Measurements from ENCODE around the gene TPRG1L. TPM values are rescaled to one million over a fixed set of nuclear protein-coding genes. Genes with fewer than 3 reads are reported as not detected.

Gene TPRG1L
- total RNA-seq, 1 experiment from 2014 or later: 13.7 TPM

GRCh38 chr1:3628445-3628844 lies 3.6 kb downstream of the TPRG1L start:
- no peaks in the 10 kb centered on the region for H3K9me3 ChIP-seq (ENCODE audit: low read depth, low read length, poor library complexity, severe bottlenecking)
- no peaks in the 10 kb centered on the region for H3K27me3 ChIP-seq (replicated peaks; ENCODE audit: insufficient read depth, low read depth, low read length, poor library complexity)
- BruUV-seq (replicated peaks): no TSS peak
- CTCF ChIA-PET: no interaction called here
- no peak for DNase-seq (ENCODE audit: low spot score)
- no peak overlapping the region for H3K27ac ChIP-seq (ENCODE audit: low read depth, low read length, poor library complexity, severe bottlenecking)
- POLR2A ChIA-PET (ENCODE audit: low non-redundant PET): no interaction called here
- H3K36me3 ChIP-seq (ENCODE audit: insufficient read depth, low read length, poor library complexity, severe bottlenecking): peaks cover 11% of the 10 kb centered on the region
- H3K4me1 ChIP-seq (ENCODE audit: insufficient read depth, low read length, poor library complexity, severe bottlenecking): no peaks in the 10 kb centered on the region
- no peak overlapping the region for H3K4me3 ChIP-seq (ENCODE audit: low read depth, low read length, poor library complexity, severe bottlenecking)
- intact Hi-C loops (cut with micrococcal nuclease; ENCODE audit: unreplicated experiment): no loop called here
- TF ChIP-seq EZH2 (IDR thresholded peaks at IDR 0.05; ENCODE audit: borderline replicate concordance, low read depth, low read length, poor library complexity, severe bottlenecking): no peak
- TF ChIP-seq CTCF (conservative IDR thresholded peaks at IDR 0.05; ENCODE audit: low read depth, low read length): no peak

GRCh38 chr1:3629561-3630160 lies 4.8 kb downstream of the TPRG1L start:
- POLR2A ChIA-PET (ENCODE audit: low non-redundant PET): no interaction called here
- TSS peak; percentile 75 for BruUV-seq (replicated peaks)
- CTCF ChIA-PET: interaction anchor here (1.9 kb wide), 1 partner anchor 10 kb away, joined by 7 read pairs; no protein-coding TSS in a partner anchor
- Histone ChIP-seq H3K4me3 (ENCODE audit: low read depth, low read length, poor library complexity, severe bottlenecking) (no peak overlapping the region), H3K27ac (ENCODE audit: low read depth, low read length, poor library complexity, severe bottlenecking) (no peak overlapping the region), H3K9me3 (ENCODE audit: low read depth, low read length, poor library complexity, severe bottlenecking) (no peaks in the 10 kb centered on the region), H3K27me3 (replicated peaks; ENCODE audit: insufficient read depth, low read depth, low read length, poor library complexity) (no peaks in the 10 kb centered on the region), H3K36me3 (ENCODE audit: insufficient read depth, low read length, poor library complexity, severe bottlenecking) (peaks cover 21% of the 10 kb centered on the region), H3K4me1 (ENCODE audit: insufficient read depth, low read length, poor library complexity, severe bottlenecking) (no peaks in the 10 kb centered on the region)
- intact Hi-C loops (cut with micrococcal nuclease; ENCODE audit: unreplicated experiment): no loop called here
- TF ChIP-seq CTCF (conservative IDR thresholded peaks at IDR 0.05; ENCODE audit: low read depth, low read length) (no peak), EZH2 (IDR thresholded peaks at IDR 0.05; ENCODE audit: borderline replicate concordance, low read depth, low read length, poor library complexity, severe bottlenecking) (no peak)
- no peak for DNase-seq (ENCODE audit: low spot score)

- intact Hi-C loops (cut with micrococcal nuclease; ENCODE audit: unreplicated experiment): no loop called here
- no peak overlapping the region for H3K27ac ChIP-seq (ENCODE audit: low read depth, low read length, poor library complexity, severe bottlenecking)
- H3K4me3 ChIP-seq (ENCODE audit: low read depth, low read length, poor library complexity, severe bottlenecking): no peak overlapping the region
- peaks cover 27% of the 10 kb centered on the region for H3K36me3 ChIP-seq (ENCODE audit: insufficient read depth, low read length, poor library complexity, severe bottlenecking)
- H3K4me1 ChIP-seq (ENCODE audit: insufficient read depth, low read length, poor library complexity, severe bottlenecking): no peaks in the 10 kb centered on the region
- no TSS peak for BruUV-seq (replicated peaks)
- ChIA-PET POLR2A (ENCODE audit: low non-redundant PET) (no interaction called here), CTCF (interaction anchor here (1.9 kb wide), 1 partner anchor 11 kb away, joined by 7 read pairs; no protein-coding TSS in a partner anchor)
- no peak for DNase-seq (ENCODE audit: low spot score)
- H3K9me3 ChIP-seq (ENCODE audit: low read depth, low read length, poor library complexity, severe bottlenecking): no peaks in the 10 kb centered on the region
- no peaks in the 10 kb centered on the region for H3K27me3 ChIP-seq (replicated peaks; ENCODE audit: insufficient read depth, low read depth, low read length, poor library complexity)
- TF ChIP-seq EZH2 (IDR thresholded peaks at IDR 0.05; ENCODE audit: borderline replicate concordance, low read depth, low read length, poor library complexity, severe bottlenecking) (no peak), CTCF (conservative IDR thresholded peaks at IDR 0.05; ENCODE audit: low read depth, low read length) (no peak)
These were observed 5.4 kb downstream of the TPRG1L start for GRCh38 chr1:3630161-3630611.
